ENCODE measurements around the gene ARF6.

DNA sequence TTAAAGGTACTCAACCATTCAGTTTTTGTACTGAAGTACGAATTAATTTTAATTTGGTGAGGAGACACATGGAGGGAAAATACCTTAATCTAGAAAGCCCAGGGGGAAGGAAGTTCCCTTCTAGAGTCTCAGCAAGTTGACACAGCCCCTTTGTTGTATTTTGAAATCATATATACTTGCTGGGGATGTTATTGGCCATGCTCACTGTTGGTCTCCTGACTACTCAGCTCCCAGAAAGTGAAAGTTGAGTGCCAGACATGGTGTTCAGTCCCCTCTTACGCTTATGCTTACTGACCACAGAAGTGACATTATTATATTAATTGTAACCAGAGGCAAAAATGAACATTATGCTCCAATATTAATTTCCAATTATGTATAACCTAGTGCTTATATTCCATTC lies 28.1 kb downstream of the ARF6 start:
- TF ChIP-seq, protein P1, sequence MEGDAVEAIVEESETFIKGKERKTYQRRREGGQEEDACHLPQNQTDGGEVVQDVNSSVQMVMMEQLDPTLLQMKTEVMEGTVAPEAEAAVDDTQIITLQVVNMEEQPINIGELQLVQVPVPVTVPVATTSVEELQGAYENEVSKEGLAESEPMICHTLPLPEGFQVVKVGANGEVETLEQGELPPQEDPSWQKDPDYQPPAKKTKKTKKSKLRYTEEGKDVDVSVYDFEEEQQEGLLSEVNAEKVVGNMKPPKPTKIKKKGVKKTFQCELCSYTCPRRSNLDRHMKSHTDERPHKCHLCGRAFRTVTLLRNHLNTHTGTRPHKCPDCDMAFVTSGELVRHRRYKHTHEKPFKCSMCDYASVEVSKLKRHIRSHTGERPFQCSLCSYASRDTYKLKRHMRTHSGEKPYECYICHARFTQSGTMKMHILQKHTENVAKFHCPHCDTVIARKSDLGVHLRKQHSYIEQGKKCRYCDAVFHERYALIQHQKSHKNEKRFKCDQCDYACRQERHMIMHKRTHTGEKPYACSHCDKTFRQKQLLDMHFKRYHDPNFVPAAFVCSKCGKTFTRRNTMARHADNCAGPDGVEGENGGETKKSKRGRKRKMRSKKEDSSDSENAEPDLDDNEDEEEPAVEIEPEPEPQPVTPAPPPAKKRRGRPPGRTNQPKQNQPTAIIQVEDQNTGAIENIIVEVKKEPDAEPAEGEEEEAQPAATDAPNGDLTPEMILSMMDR (IDR thresholded peaks at IDR 0.05; ENCODE audit: low read depth, low read length) = no peak
- no peak for TF ChIP-seq EZH2phosphoT487 (IDR thresholded peaks at IDR 0.05; ENCODE audit: low read depth)
